Hematopoietic multipotent progenitor cell treated with erythropoietin and hydrocortisone succinate and interleukin-3 and kit ligand, for 8 days (in vitro differentiated cells): ENCODE results near the gene WSCD2.

Source experiments
- DNase-seq: peaks from one replicate; pipeline ENCODE4 v3.0.0-alpha.2; 2015

Gene WSCD2

DNA sequence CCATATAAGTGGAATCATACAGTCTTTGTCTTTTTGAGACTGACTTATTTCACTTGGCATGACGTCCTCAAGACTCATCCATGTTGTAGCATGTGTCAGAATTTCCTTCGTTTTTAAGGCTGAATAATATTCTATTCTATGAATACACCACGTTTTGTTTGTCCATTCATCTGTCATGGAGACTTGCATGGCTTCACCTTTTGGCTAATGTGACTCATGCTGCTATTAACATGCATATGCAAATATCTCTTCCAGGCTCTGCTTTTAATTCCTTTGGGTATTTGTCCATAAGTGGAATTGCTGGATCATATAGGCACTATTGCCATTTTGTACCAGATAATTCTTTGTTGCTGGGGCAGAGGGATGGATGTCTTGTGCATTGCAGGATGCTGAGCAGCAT lies 19.6 kb upstream of the WSCD2 start:
- no peak for DNase-seq

DNA sequence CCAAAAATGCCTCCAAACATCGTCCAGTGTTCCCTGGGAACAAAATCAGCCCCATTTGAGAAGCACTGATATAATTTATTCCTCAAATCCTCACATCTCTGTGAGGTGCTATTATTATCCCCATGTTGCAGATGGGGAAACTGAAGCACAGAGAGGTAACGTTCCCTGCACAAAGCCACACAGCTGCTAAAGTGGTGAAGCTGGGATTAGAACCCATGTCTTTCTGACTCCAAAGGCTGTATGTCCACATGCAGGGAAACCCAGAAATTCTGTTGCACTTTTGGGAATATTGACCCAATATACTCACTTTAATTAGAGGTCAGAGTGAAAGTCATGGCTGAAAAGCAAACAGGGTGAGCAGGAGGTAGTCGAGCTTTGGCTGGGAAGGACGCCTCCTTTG lies 19.1 kb upstream of the WSCD2 start:
- DNase-seq = no peak

DNA sequence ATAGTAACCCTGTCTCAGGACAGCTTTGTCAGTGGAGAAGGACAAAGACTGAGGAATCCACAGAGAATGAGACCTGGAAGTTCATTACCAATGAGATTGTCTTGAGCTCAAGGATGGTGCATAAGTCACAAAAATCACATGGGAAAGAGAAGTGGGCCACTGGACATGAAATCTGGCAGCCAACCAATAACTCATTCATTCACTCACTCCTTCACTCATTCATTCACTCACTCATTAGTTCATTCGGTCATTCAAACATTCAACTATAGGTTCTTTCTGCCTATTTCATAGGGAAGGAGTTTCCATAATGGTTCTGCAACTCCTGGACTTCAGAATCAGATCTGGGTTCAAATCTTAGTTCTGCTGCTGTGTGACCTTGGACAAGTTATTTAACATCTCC lies 18.2 kb upstream of the WSCD2 start:
- no peak for DNase-seq

DNA sequence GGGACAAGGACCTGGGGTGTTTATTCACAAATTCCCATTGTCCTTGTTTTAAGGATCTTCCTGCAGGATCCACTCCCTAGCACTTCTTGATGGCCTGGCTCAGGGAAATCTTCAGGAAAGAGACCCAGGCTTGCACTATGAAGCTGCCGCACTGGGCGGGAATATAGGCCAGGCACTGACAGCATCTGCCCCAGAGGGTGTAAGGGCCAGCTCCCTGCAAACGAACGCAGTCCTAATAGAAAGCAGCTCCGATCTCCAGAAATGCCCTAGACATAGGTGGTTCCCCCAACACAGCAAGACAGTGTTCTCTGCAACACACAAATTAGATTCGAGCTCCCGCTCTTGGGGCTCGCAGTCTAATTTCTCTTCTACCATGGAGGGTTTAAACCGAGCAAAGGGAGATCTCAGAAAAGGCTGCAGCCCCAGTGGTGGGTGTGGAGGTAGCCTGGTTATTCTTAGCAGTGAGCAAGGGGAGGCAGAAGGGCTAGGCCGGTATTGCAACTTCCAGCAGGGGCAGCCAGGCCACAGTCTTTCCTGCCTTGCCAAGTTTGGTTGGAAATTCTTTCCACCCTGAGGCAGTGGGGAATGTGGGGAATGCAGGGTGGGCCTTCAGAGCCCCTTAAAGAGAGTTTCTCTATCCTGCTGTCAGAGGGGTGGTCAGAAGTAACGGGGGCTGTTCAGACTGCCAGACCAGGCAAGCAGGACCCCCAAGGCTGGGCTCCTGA lies 16.1 kb upstream of the WSCD2 start:
- DNase-seq = no peak

DNA sequence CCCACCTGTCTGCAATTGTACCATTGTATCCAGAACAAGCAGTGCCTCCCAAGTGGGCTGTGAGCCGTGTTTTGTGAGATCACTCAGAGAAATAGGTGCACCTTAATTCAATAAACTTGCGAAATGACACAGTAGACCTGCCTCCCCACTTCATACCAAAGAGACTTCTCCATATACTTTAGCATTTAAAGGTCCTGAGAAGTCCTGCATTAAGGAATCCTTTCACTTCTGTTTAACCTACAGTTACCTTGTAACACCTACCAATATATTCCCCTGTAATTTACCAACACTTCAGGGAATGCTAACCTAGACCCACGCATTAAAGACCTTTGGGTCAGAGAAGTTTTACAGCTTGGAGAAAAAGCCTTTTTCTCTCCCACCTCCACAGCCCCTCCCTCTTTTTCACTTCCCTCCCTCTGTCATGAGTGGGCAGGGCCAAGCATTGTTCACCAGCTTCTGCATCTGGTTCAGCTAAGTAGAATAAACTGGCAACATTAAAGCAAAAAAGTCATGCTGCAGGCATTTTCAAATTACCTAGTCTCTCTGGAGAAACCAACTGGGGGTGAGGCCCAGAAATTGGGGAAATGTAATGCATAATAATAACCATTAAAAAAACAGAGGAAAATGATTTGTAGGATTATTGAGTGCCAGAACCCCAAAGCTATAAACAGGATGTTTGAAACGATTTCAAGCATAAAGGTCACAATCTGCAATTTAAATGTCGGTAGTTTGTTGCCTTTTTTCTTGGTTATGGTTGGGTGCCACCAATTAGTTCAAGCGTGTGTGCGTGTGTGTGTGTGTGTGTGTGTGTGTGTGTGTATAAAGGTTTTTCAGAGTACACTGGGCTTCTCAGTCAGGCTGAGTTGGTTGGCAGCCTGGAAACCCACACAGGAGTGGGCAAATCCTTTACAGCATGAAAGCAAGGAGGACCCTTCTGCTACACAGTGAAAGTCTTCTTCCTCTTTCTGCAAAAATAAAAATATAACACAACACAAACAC lies 13.7 kb upstream of the WSCD2 start:
- no peak for DNase-seq

DNA sequence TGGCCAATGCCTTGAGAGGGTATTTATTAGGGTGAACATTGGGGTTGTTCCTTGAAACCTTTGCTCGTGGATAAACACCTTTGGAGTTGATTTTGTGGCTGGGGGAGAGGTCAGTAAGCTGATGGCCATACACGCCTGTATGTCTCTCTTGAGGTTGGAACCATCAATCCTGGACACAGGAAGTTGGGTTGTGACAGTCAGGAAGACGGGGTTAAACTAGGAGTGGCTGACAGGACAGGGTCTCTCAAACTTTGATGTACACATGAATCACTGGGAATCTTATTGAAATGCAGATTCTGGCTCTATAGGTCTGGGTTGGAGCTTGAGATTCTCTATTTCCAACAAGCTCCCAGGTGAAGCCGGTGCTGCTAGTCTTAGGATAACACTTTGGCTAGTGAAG lies 12.8 kb upstream of the WSCD2 start:
- no peak for DNase-seq

DNA sequence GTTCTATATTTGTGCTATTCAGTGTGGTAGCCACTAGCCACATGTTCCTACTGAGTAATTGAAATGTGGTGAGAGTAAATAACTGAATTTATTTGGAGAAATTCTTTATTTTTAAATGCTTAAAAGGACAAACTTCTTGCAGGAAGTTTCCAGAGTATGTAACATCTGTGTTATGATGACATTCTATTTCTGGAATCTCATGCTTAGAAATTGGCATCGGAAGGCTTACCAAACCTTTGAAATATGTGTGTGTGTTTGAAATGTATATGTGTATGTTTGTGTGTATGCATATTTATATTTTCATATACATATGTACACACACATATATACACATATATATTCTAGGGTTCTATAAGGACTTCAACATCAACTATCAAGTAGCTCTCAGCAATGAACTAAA lies 12.4 kb upstream of the WSCD2 start:
- no peak for DNase-seq

DNA sequence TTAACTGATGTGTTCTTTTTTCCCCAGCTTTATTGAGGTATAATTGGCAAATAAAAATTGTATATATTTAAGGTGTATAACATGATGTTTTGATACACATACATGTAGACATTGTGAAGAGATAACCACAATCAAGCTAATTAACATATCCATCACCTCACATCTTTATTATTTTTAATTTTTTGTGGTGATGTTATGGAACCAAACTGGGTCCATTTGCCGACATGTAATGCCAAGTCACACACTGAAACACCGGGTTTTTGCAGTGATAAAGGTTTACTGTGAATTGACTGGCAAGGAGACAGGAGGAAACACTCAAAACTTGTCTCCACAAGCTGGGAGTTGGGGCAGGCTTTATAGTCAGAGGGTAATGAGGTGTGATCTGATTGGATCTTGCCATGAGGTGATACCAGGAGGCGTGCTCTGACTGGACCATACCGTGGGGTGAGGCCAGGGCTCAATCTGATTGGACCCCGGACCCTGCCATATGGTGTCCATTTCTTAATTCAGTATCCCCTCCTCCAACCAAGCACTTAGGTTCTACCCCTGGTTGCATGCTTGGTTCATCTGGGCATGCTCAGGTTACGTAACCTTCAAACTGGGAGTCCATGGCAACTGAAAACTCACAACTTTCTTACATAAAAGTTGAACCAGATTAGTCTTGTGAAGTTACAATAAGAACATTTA lies 11.8 kb upstream of the WSCD2 start:
- DNase-seq = peak; percentile 75

DNA sequence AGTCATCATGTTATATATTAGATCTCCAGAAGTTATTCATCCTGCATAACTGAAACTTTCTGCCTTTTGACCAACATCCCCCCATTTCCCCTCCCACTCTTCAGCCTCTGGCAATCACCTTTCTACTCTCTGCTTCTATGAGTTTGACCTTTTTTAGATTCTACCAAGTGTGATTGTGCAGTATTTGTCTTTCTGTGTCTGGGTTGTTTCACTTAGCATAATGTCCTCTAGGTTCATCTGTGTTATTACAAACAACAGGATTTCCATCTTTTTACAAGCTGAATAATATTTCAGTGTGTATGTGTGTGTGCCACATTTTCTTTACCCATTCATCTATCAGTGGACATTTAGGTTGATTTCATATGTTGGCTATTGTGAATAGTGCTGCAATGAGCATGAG lies 11.2 kb upstream of the WSCD2 start:
- DNase-seq = no peak

DNA sequence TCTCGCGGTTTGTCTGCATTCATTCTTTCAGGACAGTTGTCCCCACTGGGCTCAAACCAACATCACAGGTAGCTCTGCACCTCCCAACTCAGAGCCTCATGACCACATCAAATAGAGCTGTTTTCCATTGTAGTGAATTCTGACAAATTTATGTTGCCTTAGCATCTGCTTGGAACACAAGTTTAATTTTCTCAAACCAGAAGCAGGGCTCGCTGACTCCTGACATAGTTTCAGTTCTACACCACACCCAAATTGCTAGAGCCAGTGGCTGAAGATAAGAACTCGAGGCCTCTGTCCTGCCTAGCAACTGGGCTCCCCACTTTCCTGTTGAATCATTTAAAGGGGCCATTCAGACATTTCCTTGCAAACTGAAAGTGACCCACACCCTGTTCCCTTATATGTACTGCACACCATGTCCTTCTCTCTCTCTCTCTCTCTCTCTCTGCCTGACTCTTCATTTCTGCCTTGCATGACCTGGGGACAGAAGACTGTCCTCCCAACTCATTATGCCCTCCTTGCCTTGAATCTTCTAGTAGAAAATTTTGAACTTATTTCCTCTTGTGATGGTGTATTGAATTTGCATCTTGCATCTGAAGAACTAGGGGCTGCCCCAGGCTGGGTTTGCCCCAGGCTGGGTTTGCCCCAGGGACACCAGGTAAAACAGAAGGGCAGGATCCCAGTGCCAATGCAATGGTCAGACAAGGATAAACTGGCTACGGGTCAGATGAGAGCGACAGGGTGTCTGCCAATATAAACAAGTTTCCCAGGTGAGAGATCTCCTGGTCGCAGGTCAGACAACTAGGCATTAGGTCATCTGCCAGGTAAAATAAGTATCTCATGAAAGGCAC lies 9.7 kb upstream of the WSCD2 start:
- peak; percentile 98 for DNase-seq

DNA sequence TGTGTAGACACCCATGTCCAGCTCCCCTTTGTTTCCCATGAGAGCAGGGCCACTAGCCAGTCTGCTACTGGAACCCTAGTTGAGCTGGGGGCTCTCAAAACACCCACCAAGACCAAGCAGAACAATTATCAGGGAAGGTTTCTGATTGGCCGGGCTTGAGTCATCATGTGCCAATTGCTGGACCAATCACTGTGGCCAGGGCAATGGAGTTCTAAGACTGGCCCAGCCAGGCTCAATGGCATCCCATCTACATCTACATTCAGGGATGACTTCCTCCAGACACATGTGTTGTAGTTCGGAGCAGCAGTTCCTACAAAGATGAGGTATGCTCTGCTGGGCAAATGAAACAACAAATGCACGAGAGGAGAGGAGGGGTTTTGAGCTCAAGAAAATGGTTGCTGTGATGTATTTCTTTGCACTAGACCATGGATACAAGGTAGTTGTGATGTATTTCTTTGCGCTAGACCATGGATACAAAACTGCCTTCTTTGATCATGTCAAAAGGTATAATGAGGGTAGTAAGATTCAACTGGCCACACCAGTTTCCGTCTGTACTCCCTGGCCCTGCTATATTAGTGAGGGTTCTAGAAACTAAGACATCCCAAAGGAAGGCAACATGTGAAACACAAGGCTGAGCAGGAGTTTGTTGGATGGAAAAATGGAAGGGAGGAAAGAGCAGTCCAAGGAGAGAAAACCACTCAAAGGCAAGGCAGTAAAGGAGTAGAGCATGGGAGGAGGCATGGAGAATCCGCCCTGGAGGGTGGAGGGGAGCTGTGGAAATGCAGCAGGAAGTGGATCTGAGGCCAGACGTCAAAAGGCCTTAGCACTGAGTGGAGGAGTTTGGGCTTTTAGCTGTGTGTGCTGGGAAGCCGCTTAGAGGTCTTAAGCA lies 8.9 kb upstream of the WSCD2 start:
- no peak for DNase-seq

DNA sequence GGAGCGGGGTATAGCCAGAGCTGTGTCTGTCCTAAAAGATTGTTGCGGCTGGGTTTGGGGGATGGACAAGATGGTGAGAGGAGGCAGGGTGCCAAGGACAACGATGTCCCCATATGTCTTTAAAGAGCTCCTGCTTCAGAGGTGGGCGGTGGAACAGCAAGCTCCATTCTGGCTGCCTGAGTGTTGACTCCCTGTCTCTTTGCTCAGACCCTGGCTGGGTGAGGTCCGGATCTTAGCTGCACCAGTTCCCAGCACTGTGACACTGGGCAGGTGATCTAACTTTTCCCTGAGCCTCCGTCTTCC lies 8.3 kb upstream of the WSCD2 start:
- no peak for DNase-seq

DNA sequence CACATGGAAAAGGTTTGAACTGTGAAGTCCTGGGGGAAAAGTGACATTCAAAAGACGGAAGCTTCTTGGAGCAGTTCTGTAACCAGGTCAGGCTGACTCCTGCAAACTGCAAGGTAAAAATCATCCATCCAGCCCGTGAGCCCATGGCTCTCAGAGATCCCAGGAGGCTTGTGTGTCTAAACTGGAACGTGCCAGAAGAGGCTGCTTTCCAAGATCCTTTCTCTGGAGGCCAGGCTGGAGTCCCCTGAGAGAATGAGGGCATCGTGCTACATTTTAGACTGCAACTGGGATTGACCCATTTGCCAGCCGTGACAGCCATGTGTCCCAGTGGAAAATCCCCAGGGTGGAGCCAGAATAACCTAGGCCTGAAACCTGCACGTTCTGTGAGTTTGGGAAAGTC lies 7.8 kb upstream of the WSCD2 start:
- DNase-seq = no peak

DNA sequence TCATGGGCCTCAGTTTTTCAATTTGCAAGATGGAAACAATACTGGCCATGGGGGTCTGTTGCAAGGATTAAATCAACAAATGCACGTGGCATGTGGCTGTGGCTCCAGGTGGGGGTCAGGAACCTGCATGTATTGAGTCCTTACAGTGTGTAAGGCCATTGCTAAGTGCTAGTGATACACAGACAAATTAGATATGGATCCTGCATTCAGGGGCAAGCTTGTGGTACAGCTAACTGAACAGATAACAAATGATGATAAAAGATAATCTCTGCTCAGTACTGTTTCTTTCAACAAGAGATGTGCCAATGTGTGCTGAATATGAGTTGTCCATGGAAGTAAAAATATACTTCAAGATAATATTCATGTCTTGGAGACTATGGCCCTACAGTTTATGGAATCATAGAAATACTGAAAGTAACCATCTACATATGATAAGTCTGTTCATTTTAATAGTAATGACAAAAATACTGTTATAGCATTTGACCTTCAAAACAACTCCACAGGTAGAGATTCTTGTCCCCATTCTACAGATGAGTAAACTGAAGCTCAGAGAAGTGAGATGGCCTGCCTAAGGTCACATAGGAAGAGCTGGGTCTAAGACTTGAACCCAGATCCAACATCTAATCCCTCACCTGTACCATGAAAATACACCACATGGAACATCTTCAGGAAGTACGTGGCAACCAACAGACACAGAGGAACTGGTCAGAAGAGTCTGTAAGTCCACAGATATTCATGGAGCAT lies 7.2 kb upstream of the WSCD2 start:
- no peak for DNase-seq

DNA sequence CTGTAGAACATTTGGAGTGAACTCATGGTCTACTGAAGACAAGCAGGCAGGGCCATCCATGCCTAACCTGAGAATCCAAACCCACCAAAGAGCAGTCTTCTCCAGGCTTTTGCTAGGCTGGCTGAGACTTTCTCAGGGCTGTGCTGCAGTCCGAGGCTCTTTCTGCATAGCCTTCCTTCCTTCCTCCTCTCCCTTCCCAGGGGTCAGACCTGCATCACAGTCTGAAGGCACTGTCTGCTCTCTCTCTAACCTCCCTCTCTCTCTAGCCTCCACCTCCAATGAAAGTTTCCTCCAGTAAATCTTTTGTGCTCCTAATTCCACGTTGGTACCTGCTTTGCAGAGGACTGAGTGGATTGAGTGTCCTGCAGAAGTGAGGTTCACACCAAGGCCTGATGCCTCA lies 6.4 kb upstream of the WSCD2 start:
- DNase-seq = no peak

DNA sequence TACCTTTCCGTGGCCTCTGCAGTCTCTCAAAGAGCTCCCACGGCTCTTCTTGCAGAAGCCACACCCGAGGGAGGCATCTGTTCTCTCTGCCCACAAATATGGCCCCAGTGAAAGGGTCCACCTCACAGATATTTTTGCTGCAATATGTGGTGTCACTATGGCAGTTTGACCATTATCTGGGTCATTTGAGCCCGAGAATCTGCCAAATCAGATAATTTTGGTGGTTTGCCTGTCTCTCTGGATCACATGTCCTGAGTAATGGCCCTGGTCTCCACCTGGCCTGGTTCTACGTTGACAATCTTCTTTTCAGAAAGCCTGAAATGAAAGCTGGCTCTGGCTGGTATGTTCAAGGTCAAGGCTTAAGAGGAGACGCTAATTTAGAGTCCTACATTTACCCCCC lies 5.7 kb upstream of the WSCD2 start:
- peak; percentile 82 for DNase-seq

DNA sequence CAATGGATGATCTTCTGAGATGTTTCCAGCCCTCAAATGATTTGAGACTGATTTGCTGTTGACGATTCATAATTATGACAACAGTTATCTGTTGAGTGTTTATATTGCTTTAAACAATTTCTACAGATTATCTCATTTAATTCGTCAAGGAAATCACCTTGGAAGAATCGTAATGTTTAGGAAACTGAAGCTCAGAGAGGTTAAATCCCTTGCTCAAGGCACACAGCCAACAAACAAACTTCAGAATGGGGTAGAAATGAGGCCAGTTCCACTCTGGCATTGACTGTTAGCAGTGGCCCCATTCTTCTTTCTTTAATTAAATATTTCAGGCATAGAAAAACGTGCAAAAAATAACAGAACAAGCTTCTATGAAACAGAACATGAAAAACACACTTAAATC lies 4.0 kb upstream of the WSCD2 start:
- no peak for DNase-seq

DNA sequence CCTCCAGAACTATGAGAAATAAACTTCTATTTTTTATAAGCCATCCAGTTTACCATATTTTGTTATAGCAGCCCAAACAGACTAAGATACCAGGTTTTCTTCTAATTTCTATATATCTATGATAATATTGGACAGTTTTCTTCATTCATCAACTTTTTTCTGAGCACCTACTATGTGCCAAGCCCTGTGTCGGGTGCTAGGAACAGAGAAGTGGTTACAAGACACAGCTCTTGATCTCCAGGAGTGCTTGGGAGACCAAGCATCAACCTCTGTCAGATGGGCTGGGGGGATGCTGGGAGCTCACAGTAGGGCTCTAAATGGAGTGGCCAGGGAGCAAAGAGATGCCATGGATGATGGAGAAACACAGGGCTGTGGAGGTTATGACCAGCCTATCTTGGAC lies 2.9 kb upstream of the WSCD2 start:
- no peak for DNase-seq

DNA sequence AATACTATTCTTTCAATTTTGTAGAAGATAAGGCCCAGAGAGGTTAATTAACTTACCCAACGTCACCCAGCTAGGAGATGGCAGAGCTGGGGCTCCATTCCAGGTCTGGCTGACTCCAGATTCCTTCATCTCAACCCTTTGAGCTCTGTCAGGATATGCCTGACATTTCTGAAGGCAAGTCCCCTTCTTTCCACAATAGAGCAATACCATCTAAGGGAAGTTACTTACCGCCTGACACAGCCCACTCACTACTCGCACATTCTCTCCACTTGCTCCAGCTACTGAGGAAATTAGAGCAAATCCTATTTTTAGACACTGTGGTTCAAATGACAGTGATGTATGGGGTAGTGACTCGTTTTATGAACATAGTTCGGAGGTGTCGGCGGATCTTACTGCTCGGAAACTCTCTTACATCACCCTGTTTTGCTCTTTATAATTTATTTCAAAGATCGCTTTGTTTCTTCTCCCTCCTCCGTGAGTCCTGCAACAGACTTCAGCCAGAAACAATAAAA lies 2.0 kb upstream of the WSCD2 start:
- DNase-seq = no peak

DNA sequence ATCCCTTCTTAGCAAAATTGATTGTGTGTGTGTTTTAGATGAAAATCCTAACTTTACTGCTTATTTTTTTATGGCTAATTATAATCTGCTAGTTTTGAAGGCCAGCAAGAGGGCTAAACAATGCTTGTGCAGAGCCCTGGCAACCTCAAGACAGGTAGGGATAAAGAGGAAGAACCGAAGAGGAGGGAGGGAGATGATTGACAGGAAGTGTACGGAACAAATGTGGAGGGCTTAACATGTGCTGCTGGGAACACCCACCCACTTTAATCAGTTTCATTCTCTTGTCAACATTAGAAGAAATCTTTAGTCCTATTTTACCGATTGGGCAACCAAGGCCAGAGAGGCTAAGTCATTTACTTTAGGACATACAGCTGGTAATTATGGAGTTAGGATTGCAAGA lies 1.4 kb upstream of the WSCD2 start:
- DNase-seq = no peak
